Bronchial epithelial cell (primary cell): ENCODE results near the gene ADORA2B. TPM values are rescaled to one million over a fixed set of nuclear protein-coding genes. Genes with fewer than 3 reads are reported as not detected.
A peak's percentile ranks its signal among the peaks of the same experiment; 100 is the strongest.

Experiments
- DNase-seq: peaks from one replicate; pipeline ENCODE4 v3.0.0-alpha.2; 2010; ENCODE audit warnings: low read depth
- FAIRE-seq: peaks from 2 replicates; lab custom pipeline; 2011; peaks lifted over from hg19 to GRCh38; lab: Jason Lieb, UNC
- H3K27me3 ChIP-seq: 2 replicates; pipeline ENCODE4 v1.5.1; 2011; ENCODE audit warnings: low read length; ENCODE audit not compliant: control insufficient read depth, insufficient read depth
- H3K36me3 ChIP-seq: 2 replicates; pipeline ENCODE4 v1.5.1; 2011; ENCODE audit warnings: low read length; ENCODE audit not compliant: control insufficient read depth, insufficient read depth
- H3K4me3 ChIP-seq: 2 replicates; pipeline ENCODE4 v1.5.1; 2011; ENCODE audit warnings: mild to moderate bottlenecking, low read depth, low read length, control low read depth
- CTCF ChIP-seq: IDR thresholded peaks from 2 replicates; pipeline ENCODE4 v1.5.1; 2011; ENCODE audit warnings: mild to moderate bottlenecking, moderate library complexity, low read length, control low read depth, inconsistent platforms; ENCODE audit not compliant: insufficient read depth, severe bottlenecking
- total RNA-seq: library from RNA; depleted of rRNA; stranded (reverse); fragments of >200 nt; gene quantifications from 2 replicates; pipeline ENCODE4 v1.2.1, GENCODE V29; 2014

ADORA2B gene
- total RNA-seq, 1 donor from 2014 or later, result 36.1 TPM

- no peak for TF ChIP-seq CTCF
- Histone ChIP-seq H3K27me3 (no peaks in the 10 kb centered on the region), H3K36me3 (peaks cover 4% of the 10 kb centered on the region), H3K4me3 (no peak overlapping the region)
- peak; percentile 23 for FAIRE-seq
- DNase-seq, result peak; percentile 85
Measured at GRCh38 chr17:15963670-15964110, 18.8 kb downstream of the ADORA2B start.

- no peak overlapping the region for H3K4me3 ChIP-seq
- no peak for FAIRE-seq
- no peak for DNase-seq
Measured at GRCh38 chr17:15965528-15965927, 20.6 kb downstream of the ADORA2B start.

GRCh38 chr17:15966183-15966878 lies 21.4 kb downstream of the ADORA2B start:
- peak; percentile 42 for DNase-seq
- peak; percentile 28 for FAIRE-seq
- peaks cover 6% of the 10 kb centered on the region for H3K36me3 ChIP-seq
- H3K27me3 ChIP-seq, result no peaks in the 10 kb centered on the region
- H3K4me3 ChIP-seq, result no peak overlapping the region
- TF ChIP-seq CTCF, result no peak

More at GRCh38 chr17:15965528-15965927, 20.6 kb downstream of the ADORA2B start:
- Histone ChIP-seq H3K27me3 (no peaks in the 10 kb centered on the region), H3K36me3 (peaks cover 5% of the 10 kb centered on the region)
- no peak for TF ChIP-seq CTCF

GRCh38 chr17:15966879-15967248 lies 21.9 kb downstream of the ADORA2B start:
- H3K4me3 ChIP-seq, result no peak overlapping the region
- no peak for TF ChIP-seq CTCF
- no peak for DNase-seq
- no peaks in the 10 kb centered on the region for H3K27me3 ChIP-seq
- no peak for FAIRE-seq
- H3K36me3 ChIP-seq, result peaks cover 6% of the 10 kb centered on the region

GRCh38 chr17:15967706-15968399 lies 22.9 kb downstream of the ADORA2B start:
- no peak for DNase-seq
- H3K4me3 ChIP-seq, result no peak overlapping the region
- no peak for TF ChIP-seq CTCF
- H3K27me3 ChIP-seq, result no peaks in the 10 kb centered on the region
- no peak for FAIRE-seq
- H3K36me3 ChIP-seq, result peaks cover 6% of the 10 kb centered on the region

- no peak for DNase-seq
- peaks cover 6% of the 10 kb centered on the region for H3K36me3 ChIP-seq
- no peak for FAIRE-seq
- no peaks in the 10 kb centered on the region for H3K27me3 ChIP-seq
- no peak overlapping the region for H3K4me3 ChIP-seq
- TF ChIP-seq CTCF, result no peak
Measured at GRCh38 chr17:15969463-15969862, 24.5 kb downstream of the ADORA2B start.
